OCI-LY7 (cell line): ENCODE results near the gene IFT27. TPM values are rescaled to one million over a fixed set of nuclear protein-coding genes. Genes with fewer than 3 reads are reported as not detected.
A peak's percentile ranks its signal among the peaks of the same experiment; 100 is the strongest.

Experiments
- BruUV-seq: library from RNA; stranded (reverse); fragments of 400-500 nt; replicated peaks from 2 replicates; lab custom pipeline; 2021; lab: Mats Ljungman, UMichigan
- CTCF ChIA-PET: fragments of 300-600 bp; sonication (Branson Sonifier 250); formaldehyde crosslinking; loops from one replicate; lab custom pipeline; 2022; ENCODE audit warnings: antibody characterized with exemption; ENCODE audit not compliant: unreplicated experiment; lab: Charles Lee
- POLR2A ChIA-PET: fragments of 300-600 bp; sonication (Branson Sonifier 250); formaldehyde crosslinking; loops from one replicate; lab custom pipeline; 2022; ENCODE audit warnings: antibody characterized with exemption; lab: Charles Lee
- DNase-seq: peaks from one replicate; pipeline ENCODE4 v3.0.0-alpha.2; 2015; ENCODE audit warnings: low spot score
- H2AFZ ChIP-seq: fragments of 200-600 bp; sonication (generic), shearing (Covaris generic); 2 replicates; pipeline ENCODE4 v1.6.1; 2014; ENCODE audit warnings: mild to moderate bottlenecking, antibody characterized with exemption, low read length, moderate library complexity
- H3K27ac ChIP-seq: fragments of 200-600 bp; sonication (generic); 2 replicates; pipeline ENCODE4 v1.5.1; 2014; ENCODE audit warnings: mixed run types, low read depth, mild to moderate bottlenecking, moderate library complexity, low read length, inconsistent platforms; ENCODE audit not compliant: poor library complexity, severe bottlenecking
- H3K36me3 ChIP-seq: fragments of 200-600 bp; sonication (generic); 2 replicates; pipeline ENCODE4 v1.6.1; 2014; ENCODE audit warnings: mild to moderate bottlenecking, antibody characterized with exemption, low read length, moderate library complexity, mixed read lengths; ENCODE audit not compliant: insufficient read depth
- H3K4me1 ChIP-seq: fragments of 200-600 bp; sonication (generic); 2 replicates; pipeline ENCODE4 v1.5.1; 2014; ENCODE audit warnings: mild to moderate bottlenecking, low read length; ENCODE audit not compliant: insufficient read depth, poor library complexity, severe bottlenecking
- H3K4me2 ChIP-seq: fragments of 200-600 bp; sonication (generic); 2 replicates; pipeline ENCODE4 v1.6.1; 2014; ENCODE audit warnings: mild to moderate bottlenecking, low read length
- H3K4me3 ChIP-seq: fragments of 200-600 bp; sonication (generic); 2 replicates; pipeline ENCODE4 v1.5.1; 2014; ENCODE audit warnings: mild to moderate bottlenecking, low read depth, low read length; ENCODE audit not compliant: poor library complexity, severe bottlenecking
- H3K79me2 ChIP-seq: fragments of 200-600 bp; sonication (generic); 2 replicates; pipeline ENCODE4 v1.6.1; 2016; ENCODE audit warnings: low read depth, mild to moderate bottlenecking, low read length, moderate library complexity, mixed read lengths; ENCODE audit not compliant: insufficient read depth
- H3K9me2 ChIP-seq: fragments of 200-600 bp; sonication (generic); 2 replicates; pipeline ENCODE4 v1.6.1; 2016; ENCODE audit warnings: mild to moderate bottlenecking, low read length, mixed read lengths; ENCODE audit not compliant: insufficient read depth
- H3K9me3 ChIP-seq: fragments of 200-600 bp; sonication (generic); 2 replicates; pipeline ENCODE4 v1.6.1; 2014; ENCODE audit warnings: mild to moderate bottlenecking, mixed run types, low read length, mixed read lengths
- H4K20me1 ChIP-seq: fragments of 200-600 bp; sonication (generic); 2 replicates; pipeline ENCODE4 v1.6.1; 2014; ENCODE audit warnings: mild to moderate bottlenecking, antibody characterized with exemption, low read length, moderate library complexity, mixed read lengths; ENCODE audit not compliant: insufficient read depth
- CTCF ChIP-seq: fragments of 200-600 bp; sonication (generic); conservative IDR thresholded peaks from 2 replicates; pipeline ENCODE4 v1.5.1; 2014; ENCODE audit warnings: mild to moderate bottlenecking, antibody characterized with exemption, low read length, moderate library complexity, mixed read lengths
- EZH2phosphoT487 ChIP-seq: fragments of 200-600 bp; sonication (generic); IDR thresholded peaks from 2 replicates; pipeline ENCODE4 v1.6.1; 2018; ENCODE audit warnings: low read depth, borderline replicate concordance, mild to moderate bottlenecking, mixed run types, antibody characterized with exemption, low read length, moderate library complexity, mixed read lengths
- intact Hi-C: fragments of 100-400 bp; cut with micrococcal nuclease; formaldehyde crosslinking; loops from one replicate; pipeline ENCODE4 v1.10.0; 2022; ENCODE audit not compliant: unreplicated experiment
- total RNA-seq, 2 experiments: library from RNA; depleted of rRNA in 1 of 2; stranded (reverse); fragments of >200 nt in 1 of 2; shearing (Covaris generic) in 1 of 2; gene quantifications; 2 replicates each; pipeline ENCODE4 v1.2.3, GENCODE V29; 2014 to 2022

The IFT27 gene
- total RNA-seq, 2 experiments from 2014 or later = 18.3 to 50.0 TPM

GRCh38 chr22:36781656-36782627 is 6.0 kb upstream of the IFT27 start:
- Histone ChIP-seq H3K79me2 (no peaks in the 10 kb centered on the region), H3K9me2 (no peaks in the 10 kb centered on the region), H2AFZ (peak overlapping the region; percentile 89), H3K9me3 (no peaks in the 10 kb centered on the region; the same call in 1 of the 2 replicates), H3K27ac (no peak overlapping the region), H3K4me3 (no peak overlapping the region), H3K4me2 (peak overlapping the region; percentile 37; the same call in 1 of the 2 replicates), H4K20me1 (no peaks in the 10 kb centered on the region), H3K36me3 (no peaks in the 10 kb centered on the region), H3K4me1 (peaks cover 6% of the 10 kb centered on the region)
- no TSS peak for BruUV-seq
- peak; percentile 97 for TF ChIP-seq CTCF
- no peak for TF ChIP-seq EZH2phosphoT487
- DNase-seq = peak; percentile 80
- intact Hi-C loops = loop anchor here (1.0 to 5.0 kb wide), 4 partner anchors 71 to 263 kb away; no protein-coding TSS in a partner anchor
- CTCF ChIA-PET = interaction anchor here (0.5 kb wide), 1 partner anchor 81 kb away, joined by 4 read pairs; no protein-coding TSS in a partner anchor
- POLR2A ChIA-PET = no interaction called here

GRCh38 chr22:36778020-36778419 is 2.1 kb upstream of the IFT27 start:
- H3K9me3 ChIP-seq = no peaks in the 10 kb centered on the region; the same call in 1 of the 2 replicates
- POLR2A ChIA-PET = no interaction called here

More at GRCh38 chr22:36778020-36778419, 2.1 kb upstream of the IFT27 start:
- H2AFZ ChIP-seq = no peak overlapping the region
- H3K79me2 ChIP-seq = no peaks in the 10 kb centered on the region
- no peak for TF ChIP-seq EZH2phosphoT487
- TF ChIP-seq CTCF = no peak
- H3K4me1 ChIP-seq = peaks cover 20% of the 10 kb centered on the region
- no peaks in the 10 kb centered on the region for H4K20me1 ChIP-seq
- DNase-seq = no peak
- no peak overlapping the region for H3K4me2 ChIP-seq
- H3K4me3 ChIP-seq = no peak overlapping the region
- H3K27ac ChIP-seq = no peak overlapping the region
- CTCF ChIA-PET = no interaction called here
- H3K9me2 ChIP-seq = no peaks in the 10 kb centered on the region
- H3K36me3 ChIP-seq = no peaks in the 10 kb centered on the region
- BruUV-seq = no TSS peak
- intact Hi-C loops = no loop called here
